Middle frontal gyrus (tissue), 1 donor: Measurements from ENCODE around the gene CADPS2.

Experiments
- DNase-seq: peaks from one replicate; pipeline ENCODE4 v3.0.0-alpha.2; 2015; ENCODE audit warnings: low spot score; ENCODE audit errors: extremely low spot score

The CADPS2 gene

DNA sequence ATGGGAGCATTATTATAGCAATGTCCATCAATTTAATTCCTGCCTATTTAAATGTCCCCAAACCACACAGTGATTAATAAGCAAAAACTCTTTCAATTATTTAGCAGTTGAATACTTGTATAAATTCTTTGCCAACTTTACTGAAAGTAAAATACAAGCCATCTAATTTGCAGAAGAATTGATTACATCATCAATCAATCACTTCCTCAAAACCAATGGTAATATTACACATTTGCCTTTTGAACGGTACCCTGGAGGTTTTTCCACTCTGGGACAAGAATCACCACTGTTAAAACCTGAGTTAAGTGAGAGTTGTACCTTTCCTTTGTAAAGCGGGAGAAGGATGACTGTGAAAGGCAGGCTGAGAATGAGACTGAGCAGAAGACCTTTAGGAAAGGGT is 280.3 kb downstream of the CADPS2 start:
- DNase-seq = no peak

GRCh38 chr7:122604251-122604650 is 282.0 kb downstream of the CADPS2 start:
- no peak for DNase-seq

GRCh38 chr7:122602800-122603199 is 283.5 kb downstream of the CADPS2 start:
- no peak for DNase-seq

DNA sequence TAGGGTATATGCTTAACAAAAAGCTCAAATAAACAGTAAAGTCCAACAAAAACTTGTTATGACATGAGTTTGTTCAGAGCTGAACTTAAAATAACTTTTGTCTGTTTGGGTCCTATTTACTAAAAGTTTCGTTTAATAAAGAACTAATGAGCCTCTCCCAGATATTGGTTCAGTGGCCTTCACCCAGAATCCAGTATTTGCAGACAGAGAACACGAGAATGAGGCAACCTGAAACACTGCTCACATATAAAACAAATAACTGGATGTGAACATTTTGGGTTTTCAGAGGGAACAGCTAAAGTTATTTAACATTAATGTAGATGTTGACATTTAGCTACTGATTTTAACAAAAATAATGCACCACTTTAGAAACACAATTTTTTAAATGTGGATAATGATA is 285.6 kb downstream of the CADPS2 start:
- DNase-seq = no peak

GRCh38 chr7:122600042-122600441 is 286.2 kb downstream of the CADPS2 start:
- DNase-seq = no peak

DNA sequence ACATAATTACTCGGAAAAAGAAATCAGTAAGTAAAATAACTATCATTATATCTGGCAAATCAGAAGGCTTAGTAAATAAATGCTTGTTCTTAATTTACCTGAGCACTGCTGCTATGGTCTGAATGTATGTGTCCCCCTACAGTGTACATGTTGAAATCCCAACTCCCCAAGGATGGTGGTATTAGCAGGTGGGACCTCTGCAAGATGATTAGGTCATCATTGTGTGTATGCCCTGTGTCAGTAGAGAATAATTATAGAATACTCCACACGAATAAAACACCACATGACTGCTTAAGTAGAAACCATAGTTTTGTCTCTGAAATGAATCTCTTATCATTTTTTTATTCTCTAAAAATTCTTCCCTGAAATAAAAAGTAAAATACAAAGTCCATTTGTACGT is 289.0 kb downstream of the CADPS2 start:
- no peak for DNase-seq

GRCh38 chr7:122595885-122596284 is 290.4 kb downstream of the CADPS2 start:
- DNase-seq = no peak

DNA sequence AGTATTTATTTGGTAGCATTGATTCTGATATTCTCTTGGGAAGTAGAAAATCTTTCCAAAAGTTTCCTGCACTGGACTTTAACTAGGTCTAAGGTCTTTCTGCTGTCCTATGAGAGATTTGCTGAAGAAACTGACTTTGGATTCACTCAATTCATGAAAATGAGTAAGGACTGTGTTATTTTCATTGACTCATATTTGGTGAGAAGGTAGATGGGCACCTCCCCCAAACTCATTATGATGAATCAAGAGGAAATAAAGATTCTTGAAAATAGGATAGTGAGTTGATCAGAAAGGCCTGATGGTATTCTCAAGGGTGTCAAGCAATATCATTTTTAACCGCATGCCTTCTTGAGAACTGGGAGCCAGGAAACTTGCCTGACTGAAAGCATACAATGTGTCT is 297.6 kb downstream of the CADPS2 start:
- DNase-seq = no peak

DNA sequence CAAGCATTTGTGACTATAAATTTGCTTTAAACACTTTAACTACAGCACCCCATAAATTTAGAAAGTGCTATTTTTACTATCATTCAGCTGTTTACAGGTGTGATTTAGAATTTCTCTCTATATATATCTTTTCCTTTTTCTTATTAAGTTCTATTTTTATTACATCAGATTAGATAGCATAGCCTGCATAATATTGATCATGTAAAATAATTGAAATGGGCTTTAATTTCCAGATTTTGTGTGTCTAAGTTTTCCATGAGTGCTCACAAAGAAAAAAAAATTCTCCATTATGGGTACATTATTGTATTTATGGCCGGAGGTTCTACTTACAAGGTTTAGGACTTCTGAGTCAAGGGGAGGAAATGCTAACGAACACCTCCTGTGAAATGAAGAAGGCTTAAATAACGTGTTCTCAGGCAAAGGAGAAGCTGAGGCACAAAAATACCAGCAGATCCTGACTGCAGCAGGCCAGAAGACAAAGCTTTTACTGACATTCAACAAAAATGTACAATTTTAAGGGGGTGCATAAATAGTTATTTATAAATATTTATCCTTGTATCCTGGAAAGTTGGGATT is 301.5 kb downstream of the CADPS2 start:
- no peak for DNase-seq

GRCh38 chr7:122578350-122578749 is 307.9 kb downstream of the CADPS2 start:
- DNase-seq = no peak

- no peak for DNase-seq
Observed at GRCh38 chr7:122577449-122578003, 308.7 kb downstream of the CADPS2 start.

- DNase-seq = no peak
Observed at GRCh38 chr7:122572706-122573105, 313.6 kb downstream of the CADPS2 start.

DNA sequence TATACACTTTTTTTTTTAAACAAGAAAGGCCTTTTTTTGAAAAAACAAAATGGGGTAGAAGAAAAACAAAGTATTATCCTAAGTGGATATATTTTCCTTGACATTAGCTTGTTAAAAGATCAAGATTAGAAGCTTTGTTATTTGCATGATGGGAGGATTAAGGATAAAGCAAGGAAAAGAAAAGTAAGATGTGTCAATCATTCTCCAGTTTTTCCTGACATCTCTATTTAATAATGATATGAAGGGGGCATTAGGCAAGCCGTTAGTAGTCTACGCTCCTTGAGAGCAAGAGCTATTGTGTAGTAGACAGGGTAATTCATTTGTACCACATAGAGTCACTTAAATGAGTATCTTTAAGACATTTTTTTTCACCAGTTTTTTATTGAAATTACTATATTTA is 324.9 kb downstream of the CADPS2 start:
- no peak for DNase-seq

DNA sequence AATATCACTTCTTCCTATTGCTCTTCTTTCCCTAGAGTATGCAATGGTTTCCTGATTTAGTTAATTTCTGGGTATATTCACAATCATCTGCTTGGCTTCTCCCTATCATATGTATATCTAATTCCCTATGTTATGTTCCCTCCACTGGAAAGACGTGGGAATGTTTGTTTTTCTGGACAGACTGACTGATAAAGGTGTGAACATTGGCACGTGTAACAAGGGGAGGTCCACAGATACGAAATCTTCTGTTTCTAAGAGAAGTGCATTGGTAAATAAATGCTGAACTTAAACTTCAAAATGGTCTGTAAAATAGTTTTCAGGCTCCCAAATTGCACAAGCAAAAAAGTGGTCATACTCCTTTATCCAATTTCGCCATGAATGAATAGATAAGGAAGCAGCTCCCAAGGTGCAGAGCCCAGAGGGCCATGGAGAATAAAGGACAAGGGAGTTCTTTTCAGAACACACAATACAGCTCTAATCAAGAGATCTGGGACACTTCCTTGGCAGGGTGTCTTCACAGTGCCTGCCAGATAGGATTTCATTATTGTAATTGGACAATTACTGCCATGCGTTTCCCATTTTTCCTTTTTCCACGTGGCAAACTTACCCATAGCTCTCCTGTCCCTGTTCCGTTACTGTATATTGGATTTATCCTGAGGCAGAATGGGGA is 329.3 kb downstream of the CADPS2 start:
- DNase-seq = no peak

DNA sequence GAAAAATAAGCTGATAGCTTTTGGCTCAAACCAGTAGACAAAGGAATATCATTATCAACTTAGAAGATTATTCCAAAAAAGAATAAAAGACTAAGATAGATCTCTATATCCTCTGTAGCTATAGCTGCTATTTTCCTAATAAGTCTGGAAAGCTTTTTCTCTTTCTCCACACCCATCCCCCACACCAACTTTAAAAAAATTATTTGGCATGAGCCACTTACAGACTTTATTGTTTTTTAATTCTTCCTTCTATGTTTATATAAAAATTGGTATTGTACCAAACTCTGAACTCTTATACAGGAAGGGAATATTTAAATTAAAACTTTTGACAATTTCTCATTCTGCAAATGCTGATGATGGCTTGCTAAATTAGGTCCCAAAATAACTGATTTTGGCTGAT is 330.0 kb downstream of the CADPS2 start:
- DNase-seq = no peak

- no peak for DNase-seq
Observed at GRCh38 chr7:122553761-122554160, 332.5 kb downstream of the CADPS2 start.

GRCh38 chr7:122552769-122553168 is 333.5 kb downstream of the CADPS2 start:
- no peak for DNase-seq

DNA sequence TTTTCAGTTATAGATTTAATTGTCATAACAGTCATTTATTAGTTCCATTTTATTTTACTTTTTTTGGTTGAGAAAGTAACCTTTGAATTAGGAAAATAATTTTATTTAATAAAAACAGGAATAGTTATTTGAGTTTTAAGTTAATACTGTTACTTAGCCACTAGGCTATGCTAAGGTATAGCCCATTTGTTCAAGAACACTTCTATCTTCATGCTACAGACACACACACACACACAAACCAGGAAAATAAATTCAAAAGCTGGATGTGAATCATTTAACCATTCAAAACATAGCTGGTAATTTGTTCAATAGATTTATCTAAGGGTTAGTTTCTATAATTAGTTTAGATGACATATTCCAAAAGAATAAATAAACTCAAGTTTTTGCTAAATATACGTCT is 335.7 kb downstream of the CADPS2 start:
- no peak for DNase-seq

GRCh38 chr7:122549578-122549977 is 336.7 kb downstream of the CADPS2 start:
- no peak for DNase-seq

- DNase-seq = no peak
Observed at GRCh38 chr7:122546496-122546895, 339.8 kb downstream of the CADPS2 start.

GRCh38 chr7:122544463-122544862 is 341.8 kb downstream of the CADPS2 start:
- DNase-seq = no peak

DNA sequence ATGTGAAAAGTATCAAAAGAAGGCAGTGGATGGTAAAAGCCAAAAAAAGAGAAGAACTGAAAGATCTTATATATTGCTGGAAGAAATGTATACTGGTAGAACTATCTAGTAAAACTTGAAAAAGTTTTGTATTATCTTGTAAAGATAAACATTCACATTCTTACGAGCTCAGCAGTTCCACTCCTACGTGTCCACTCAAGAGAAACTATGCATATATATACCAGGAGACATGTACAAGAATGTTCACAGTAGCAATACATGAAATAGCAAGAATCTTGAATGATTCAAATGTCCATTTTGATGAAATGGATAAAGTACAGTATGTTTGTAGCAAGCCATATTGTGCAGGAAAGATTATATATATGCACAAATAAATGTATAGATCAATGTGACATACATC is 342.4 kb downstream of the CADPS2 start:
- DNase-seq = no peak

DNA sequence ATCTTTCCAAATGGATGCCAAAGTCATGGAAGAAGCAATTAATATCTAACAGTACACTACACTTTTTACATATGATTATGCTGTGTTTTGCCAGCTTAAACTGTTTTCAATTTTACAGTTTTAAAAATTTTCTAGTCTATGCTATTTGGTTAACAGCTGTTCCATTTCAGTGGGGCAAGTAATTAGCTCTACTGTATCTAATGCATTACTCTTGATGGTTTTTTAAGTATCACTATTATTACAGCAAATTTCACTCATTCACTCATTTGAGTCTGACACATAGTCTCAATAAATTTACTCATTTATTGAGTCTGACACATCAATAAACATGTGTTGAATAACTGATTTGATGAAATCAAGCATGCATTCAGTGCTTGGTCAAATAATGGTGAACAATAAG is 343.1 kb downstream of the CADPS2 start:
- DNase-seq = no peak
